ENCODE results near the gene CST8.

Gene CST8

DNA sequence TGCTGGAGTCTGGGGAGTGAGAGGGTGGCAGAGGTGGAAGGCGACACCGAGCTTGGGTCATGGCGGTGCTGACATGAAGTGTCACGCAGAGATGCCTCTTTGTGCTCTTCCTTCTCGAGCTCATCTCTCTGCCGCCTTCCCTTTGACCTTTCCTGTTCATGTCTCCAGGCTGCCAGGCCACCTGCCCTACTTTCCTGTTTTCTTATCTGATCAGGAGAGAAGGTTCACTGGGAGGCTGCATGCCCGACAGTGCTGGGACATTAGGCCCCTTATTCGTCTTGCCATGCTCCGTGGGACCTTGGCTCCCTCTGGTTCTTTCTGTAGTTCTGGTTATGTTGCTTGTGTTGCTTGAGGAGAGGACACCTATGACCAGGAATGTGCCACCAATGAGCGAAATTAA, 33.2 kb downstream of the CST8 start:
- no peak for DNase-seq

DNA sequence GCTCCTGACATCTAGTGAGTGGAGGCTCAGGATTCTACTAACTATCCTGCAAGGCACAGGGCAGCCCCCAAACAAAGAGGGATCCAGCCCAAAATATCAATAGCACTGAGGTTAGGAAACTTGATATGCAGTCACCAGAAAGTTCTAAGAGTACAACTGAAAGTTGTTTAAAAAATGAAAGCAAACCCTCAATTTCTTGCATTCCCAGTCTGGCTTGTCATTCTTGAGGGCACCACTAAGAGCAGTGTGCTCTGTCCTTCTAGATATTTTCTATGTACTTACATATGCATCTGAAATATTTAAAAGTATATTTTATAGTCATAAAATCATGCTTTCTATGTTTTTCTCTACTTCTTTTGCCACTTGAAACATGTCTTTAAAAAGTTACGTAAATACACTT, 35.9 kb downstream of the CST8 start:
- DNase-seq, result no peak

DNA sequence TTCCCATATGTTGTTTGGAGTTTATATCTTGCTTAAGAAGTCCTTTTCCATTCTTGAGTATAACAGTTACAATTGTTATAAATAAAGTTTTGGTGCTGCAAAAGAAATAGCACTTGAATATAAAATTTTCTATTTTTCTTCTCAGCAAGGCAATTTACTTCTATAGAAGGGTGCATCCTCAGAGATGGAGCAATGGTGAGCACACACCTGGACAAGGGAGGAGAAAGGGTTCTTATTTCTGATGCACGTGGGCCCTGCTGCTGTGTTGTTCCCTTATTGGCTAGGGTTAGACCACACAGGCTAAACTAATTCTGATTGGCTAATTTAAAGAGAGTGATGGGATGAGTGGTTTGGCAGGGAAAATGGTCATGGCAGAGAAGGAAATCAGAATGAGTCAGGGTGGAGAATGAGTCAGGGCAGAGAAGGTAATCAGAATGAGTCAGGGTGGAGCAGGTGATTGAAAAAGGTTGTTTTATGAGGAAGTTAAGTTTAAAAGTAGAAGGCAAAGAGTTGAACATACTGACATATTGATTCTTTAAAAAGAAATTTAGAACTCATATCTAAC, 38.0 kb downstream of the CST8 start:
- DNase-seq, result no peak

DNA sequence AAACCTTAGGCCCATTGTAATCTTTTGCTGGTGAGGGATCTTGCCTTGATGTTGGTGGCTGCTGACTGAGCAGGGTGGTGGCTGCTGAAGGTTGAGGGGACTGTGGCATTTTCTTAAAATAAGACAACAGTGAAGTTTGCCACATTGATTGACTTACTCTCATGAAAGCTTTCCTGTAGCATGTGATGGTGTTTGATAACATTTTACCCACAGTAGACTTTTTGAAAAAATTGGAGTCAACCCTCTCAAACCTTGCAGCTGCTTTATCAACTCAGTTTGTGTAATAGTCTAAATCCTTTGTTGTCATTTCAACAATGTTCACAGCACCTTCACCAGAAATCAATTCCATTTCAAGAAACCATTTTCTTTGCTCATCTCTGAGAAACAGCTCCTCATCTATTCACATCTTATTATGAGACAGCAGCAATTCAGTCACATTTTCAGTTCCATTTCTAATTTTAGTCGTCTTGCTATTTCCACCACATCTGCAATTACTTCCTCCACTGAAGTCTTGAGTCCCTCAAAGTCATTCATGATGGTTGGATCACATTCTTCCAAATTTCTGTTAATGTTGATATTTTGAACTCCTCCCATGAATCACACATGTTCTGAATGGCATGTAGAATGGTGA, 40.1 kb downstream of the CST8 start:
- DNase-seq, result no peak

DNA sequence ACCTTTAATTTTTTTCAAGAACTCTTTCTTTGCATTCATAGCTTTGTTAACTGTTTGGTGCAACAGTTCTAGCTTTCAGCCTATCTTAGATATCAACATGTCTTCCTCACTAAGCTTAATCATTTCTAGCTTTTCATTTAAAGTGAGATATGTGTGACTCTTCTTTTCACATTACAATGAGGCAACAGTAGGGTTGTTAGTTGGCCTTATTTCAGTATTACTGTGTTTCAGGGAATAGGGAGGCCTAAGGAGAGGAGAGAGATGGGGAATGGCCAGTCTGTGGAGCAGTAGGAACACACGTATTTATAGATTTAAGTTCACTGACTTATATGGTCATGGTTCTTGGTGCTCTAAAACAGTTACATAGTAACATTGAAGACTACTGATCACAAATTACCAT, 41.6 kb downstream of the CST8 start:
- DNase-seq, result no peak

DNA sequence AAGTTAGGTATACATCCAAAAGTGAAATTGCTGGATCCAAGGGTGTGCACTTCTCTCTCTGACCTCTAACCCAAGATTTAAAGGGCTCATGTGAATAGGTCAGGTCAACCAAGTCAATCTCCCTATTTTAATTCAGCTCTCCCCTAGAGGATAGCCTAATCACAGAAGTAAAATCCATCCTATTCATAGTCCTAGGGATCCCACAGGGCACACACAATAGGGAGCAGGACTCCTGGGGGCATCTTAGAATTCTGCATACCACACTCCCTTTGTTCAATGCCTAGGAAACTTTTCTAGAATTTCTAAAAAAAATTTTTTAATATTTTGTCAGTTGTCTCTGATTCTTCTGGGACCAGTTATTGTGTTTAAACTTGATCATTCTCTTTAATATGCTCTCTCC, 42.2 kb downstream of the CST8 start:
- DNase-seq, result no peak

DNA sequence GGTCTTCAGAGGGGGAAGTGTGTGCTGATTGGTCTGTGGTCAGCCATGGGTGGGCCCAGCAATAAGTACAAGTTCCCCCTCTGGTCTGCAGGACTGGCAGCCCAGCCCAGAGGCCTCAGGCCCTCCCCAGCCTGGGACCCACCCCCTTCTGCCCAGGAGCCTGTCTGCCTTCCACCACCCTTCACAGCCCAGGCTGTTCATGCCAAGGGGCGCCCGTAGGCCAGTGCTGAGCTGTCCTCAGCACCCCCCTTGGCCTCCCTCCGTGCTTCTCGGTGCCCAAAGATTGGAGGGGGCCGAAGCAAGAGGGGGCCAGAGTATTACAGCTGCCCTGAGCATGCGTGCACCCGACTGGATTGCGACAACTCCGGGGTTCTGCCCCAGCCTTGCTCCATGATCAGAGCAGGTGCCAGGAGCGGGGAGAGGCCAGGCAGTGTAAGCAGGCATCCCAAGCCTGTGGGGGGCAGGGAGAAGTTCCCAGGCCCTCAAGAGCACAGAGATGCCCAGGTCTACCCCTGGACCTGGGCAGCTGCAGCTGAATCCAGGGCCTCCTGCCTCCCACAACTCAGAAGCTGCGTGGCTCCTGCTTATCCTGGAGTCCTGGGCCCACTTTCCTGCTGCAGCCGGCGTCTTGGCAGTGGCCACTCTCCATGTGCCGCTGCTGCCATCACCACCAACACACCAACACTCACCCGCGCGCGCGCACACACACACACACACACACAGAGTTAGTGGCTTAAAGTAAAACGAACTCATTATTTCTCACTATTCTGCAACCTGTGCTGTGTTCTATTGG, 44.1 kb downstream of the CST8 start:
- DNase-seq, result no peak

DNA sequence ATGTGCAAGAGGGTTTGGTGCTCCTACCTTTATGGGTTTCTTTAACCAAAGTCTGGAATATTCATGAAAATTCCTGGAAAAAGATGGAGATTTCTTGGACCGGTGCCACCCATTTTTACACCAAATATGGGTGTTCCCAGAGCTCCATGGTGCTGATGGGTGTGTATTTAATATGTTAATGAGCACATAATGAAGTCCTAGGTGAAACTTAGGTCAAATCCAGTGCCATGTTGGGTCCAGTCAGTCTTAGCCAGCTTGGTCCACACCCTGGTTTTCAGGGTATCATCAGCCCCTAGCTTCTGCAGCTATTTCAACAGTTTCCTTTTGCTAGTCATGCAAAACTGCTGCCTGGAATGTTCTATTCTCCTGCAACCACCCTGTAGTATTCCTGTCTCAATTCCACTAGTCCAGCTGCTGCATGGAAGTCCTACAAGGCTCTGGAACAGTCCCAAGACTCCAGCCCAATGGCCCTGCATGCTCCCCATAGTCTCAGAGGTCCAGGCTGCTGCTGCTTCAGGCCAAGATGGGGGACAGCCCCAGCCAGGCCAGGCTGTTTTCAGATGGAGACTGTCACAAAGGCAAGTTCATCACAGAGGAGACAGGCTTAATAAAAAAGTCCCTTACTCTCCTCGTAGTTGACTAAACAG, 45.5 kb downstream of the CST8 start:
- no peak for DNase-seq

DNA sequence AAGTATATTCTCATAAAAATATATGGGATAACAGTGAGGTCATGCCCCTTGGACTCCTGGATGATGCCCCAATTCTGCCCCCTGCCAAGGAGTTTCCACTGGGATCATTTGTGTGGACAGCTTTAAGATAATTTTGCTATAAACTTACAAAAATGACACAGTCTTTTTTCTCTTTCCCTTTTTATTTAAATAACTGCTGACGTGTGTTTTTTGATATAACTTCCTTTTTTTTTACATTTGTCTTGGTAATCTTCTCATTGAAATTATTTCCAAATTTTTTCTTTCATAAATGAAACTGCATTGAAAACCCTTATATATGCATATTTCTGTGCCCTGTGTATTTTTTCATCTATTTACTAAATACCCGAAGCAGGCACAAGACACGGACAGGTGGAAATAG, 46.1 kb downstream of the CST8 start:
- DNase-seq, result no peak

DNA sequence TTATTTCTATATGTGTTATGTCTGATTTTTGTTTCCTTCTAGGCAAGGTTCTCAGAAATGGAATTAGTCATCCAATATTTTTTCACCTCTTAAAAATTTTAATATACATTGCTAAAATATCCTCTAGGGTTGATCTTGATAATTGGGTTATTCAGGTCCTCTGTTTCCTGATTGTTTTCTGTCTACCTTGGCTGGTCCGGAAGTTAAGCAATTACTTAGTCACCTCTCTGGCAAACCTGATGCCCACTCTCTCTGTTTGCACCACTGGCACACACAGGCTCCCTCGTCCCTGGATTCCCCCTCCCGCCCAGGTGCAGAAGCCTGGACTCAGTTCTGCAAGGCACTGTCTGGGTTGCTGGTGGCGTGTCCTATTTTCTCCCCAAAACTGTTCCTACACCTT, 49.7 kb downstream of the CST8 start:
- DNase-seq, result no peak

DNA sequence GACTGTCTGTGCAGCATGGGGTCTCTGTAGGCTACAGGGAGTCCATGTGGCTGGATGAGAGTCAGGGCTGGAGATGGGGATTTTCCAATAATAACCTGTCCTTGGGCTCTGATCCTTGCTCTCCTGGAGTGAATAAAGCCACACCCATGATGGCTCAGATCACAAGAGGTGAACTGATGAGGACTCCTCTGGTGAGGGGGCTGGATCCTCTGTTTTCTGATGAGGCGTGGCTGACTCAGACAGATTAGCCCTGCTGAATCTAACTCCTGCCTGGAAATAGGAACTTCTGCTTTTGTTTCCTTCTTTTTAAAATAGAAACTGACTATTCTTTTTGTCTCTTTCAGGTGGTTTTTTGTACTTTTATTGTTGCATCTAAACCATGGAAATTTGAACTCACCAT, 50.4 kb downstream of the CST8 start:
- no peak for DNase-seq

DNA sequence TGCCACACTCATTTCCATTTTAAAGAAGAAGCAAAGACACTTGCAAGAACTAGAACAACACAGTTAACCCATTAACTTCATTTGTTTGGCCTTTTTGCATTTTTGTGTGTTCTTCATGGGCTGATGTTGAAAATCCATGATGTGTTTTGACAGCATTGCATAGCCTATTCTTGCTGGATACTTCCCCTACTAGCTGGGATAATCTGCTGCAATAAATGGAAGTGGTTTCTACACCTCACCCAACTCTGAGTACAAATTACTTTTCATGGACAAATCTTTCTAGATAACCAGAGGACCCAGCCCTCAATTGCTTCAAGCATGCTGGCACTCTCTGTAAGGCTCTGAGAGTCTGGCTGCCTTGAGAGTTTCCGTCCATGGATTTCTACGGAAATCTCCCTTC, 50.9 kb downstream of the CST8 start:
- DNase-seq, result no peak

DNA sequence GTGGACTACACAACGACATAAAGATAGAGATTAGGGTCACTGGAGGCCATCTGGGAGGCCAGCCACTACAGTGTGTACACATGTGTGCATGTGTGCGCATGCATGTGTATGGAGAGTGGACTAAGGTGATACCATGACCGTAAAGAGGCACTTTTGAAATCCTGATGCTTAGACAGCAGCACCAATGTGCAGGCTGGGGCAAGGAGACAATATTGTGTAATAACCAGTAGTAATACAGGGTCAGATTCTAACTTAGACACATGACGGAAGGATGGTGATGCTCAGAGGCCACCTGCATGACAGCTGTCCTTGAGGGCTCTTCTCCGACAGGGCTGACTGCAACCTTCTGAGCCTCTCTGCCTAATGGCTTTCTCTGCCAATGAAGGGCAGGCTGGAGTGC, 51.9 kb downstream of the CST8 start:
- no peak for DNase-seq

DNA sequence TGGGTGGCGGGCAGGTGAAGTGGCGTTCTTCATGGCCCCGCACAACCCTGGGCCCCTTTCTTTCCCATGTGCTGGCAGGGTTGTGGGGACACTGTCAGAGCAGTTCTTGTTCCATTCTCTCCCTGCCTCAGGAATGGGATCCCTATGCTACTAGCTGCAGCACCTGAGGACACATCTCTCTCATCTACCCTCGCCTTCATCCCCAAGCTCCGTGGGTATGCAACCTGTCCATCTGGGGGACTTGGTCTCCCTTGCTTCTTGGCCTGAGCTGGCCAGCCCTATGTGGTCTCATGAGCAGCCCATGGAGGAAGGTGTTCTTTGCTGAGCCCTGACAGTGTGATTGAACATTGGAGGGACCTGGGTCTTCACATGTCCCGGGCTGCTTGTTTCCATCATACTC, 53.2 kb downstream of the CST8 start:
- no peak for DNase-seq

All from stimulated activated CD8-positive, alpha-beta memory T cell treated with anti-CD3 and anti-CD28 coated beads, Interleukin-4, amount 100 ng/mL, for 48 hours (primary cell).